HG02798 (cell line): ENCODE data around the gene MAPKAPK2.
A peak's percentile ranks its signal among the peaks of the same experiment; 100 is the strongest.
"Not testable (repeated sequence)": the region's sequence is repeated elsewhere in the genome, so short reads cannot be mapped to it uniquely, and the experiment has no call there.

Experiments
- ATAC-seq: cut with Tn5 transposase; IDR thresholded peaks from one replicate; pipeline ENCODE4 v1.9.1; 2021; ENCODE audit warnings: mild to moderate bottlenecking; ENCODE audit not compliant: unreplicated experiment, poor library complexity

The MAPKAPK2 gene

DNA sequence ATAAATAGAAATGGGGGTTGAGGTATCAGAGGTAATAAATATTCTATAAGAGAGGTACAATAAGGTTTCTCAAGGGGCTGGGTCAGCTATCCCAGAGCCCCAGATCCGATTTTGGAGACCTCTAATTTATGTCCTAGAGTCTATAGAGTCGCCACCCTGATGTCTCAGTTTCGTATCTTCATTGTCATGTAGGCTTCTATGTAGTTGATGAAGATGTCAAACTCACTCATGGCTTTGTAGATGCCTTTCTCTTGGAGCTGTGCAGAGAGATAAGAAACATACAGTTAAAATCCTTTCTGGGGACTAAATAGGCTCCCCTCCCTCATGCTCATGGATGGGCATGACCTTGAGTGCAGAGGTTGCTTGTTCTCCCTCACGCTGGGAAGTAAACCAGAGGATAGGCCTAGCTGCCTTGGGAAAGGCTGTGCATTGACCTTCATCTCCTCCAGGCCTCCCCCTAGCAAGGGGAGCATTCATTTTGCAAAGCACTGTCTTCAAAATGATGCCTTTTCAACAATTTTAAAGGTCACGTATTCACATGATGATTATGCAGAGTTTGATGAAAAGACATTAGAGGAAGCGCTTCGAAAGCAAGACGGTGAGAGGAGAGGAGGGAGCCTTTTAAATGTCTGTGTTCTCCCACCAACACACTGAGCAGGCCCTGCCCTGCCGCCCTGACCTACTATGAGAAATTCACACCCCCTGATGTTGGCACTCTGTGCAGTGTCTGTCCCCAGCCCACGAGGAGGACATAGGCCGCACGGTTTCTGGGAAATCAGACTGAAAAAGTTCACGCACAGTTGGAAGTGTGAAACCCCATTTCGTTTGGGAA lies 84.0 kb downstream of the MAPKAPK2 start:
- peak; percentile 6 for ATAC-seq

DNA sequence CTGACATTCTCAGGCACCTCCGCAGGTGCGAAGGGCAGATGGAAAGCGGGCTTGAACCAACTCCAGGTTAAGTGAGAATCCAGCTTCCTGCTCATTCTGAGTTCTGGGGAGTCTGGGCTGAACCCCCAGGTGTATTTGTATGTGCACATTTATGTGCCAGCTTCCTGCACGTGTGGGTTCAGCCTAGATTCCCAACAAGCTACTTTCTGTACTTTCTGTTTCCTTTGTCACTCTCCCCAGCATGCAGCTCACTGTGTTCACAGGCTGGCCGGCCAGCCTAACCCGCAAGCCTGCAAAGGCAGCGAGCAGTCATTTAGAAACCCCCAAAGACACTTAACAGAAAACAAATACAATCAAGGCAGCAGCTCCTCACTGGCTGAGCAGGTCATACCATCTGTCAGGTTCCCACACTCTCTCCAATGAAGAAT lies 84.6 kb downstream of the MAPKAPK2 start:
- ATAC-seq, result peak; percentile 78

DNA sequence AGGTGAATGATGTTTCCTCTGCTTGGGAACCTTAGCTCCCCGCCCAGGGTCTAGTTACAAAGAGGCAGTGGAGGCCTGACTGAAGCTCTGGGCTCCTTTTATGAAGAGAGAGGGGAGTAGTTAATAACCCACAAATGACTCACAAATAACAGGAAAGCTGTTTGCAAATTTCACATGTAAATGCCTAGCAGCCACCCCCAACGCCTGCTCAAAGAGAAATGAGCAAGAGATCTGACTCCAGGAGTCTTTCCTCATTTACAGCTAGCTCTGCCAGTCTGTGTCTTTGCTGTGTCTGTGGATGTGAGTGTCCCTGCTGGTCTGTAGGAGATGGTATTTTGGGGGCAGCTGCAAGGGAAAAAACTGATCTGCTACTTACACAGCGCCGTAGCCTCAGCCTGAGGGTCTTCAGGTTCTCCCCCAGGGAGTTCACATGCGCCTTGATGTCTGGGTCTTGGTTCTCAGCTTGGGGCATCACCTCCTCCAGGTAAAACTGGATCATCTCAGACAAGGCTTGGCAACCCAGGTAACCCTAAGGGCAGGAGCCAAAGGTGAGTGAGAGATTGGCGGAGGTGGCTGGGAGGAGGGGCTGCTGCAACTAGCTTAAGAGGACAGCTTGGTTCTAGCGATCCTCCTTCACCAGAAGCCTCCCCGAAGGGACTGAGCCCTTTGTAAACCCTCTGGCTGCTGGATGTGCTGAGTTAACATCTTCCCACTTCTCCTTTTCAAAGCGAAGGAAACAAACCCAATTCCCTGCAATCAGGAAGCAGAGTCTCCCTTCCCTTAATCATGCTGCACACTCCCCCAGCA lies 86.0 kb downstream of the MAPKAPK2 start, which contains the start of gene IL19:
Gene IL19, plus strand, starts transcription at position 243 of the 807 bp plus-strand sequence. CDS start 65,890 bp downstream, outside the sequence.
- no peak for ATAC-seq

DNA sequence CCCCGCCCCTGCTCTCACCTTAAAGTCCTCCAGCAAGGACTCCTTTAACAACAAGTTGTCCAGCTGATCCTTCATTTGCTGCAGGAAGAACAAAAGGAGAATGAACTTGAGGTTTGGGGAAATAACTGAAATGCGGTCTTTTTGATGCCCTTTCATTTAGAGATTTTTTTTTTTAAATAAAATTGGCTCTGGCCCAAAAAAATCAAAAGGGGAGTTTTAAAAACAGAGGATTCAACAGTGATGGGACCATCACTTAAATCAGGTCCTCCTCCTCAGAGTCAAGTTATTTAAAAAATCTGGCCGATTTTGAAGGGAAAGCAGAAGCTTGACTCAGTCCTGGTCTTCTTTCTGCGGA lies 86.6 kb downstream of the MAPKAPK2 start:
- ATAC-seq, result no peak

DNA sequence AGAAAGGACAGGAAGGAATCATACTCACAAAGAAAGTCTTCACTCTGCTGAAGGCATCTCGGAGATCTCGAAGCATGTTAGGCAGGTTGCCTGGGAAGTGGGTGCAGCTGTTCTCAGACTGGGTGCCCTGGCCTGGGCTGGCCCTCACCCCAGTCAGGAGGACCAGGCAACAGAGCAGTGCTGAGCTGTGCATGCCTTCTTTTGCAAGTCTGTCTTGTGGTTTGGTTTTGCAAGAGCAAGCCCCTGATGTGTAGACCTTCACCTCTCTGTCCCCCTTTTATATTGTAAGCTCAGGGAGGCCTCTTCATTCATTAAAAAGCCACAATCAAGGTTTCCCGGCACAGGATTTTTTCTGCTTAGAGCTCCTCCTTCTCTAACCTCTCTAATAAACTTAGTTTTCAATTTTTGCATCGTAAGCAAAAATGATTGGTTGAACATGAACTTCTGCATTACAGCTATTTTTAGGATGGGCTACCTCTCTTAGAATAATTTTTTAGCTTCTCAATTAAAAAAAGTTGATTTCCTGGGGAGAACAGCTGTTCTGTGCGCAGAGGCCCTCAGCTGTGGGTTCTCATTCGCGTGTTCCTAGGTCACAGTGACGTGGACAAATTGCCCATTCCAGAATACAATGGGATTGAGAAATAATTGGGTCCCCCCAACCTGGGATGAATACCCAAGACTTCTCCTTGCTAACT lies 87.7 kb downstream of the MAPKAPK2 start, which contains the start of gene IL10:
Gene IL10, minus strand, starts transcription at position 252 of the 695 bp plus-strand sequence. Its CDS starts 59 bp downstream, at position 193.
- no peak for ATAC-seq

DNA sequence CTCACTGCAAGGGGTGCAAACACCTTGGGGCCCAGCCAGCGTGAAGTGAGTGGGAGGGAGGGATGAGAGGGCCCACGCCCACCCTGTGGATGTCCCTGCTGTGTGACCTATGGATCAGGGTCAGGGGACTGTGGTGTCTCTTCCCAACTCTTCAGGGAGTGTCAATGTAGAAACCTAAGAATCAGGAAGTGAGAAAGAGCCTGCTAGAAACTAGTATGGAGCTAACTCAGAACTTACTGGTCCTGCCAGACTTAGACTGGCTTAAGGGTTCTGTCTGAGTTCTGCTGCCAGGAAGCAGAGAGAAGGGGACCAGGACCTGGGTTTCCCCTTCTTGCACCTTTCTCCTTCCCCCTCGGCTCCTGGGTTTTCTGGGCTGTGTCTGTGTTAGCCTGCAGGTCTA lies 89.4 kb downstream of the MAPKAPK2 start:
- ATAC-seq, result no peak

DNA sequence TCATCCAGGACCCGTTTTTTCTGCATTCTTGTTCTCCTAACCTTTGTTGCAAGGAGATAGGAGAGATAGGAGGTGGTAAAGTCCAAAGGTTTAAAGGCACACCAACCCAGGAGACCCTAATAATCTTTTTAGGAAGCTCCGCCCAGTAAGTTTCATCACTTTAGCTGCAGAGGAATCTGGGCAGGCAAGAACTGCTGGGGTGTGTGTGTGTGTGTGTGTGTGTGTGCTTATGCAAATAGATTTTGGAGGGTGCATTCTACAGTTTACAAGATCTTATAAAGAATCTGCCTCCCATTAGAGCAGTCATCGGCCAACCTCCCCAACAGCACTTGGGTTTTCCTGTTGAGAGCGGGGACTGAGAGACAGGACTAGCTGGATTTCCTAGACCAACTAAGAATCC lies 91.5 kb downstream of the MAPKAPK2 start:
- no peak for ATAC-seq

DNA sequence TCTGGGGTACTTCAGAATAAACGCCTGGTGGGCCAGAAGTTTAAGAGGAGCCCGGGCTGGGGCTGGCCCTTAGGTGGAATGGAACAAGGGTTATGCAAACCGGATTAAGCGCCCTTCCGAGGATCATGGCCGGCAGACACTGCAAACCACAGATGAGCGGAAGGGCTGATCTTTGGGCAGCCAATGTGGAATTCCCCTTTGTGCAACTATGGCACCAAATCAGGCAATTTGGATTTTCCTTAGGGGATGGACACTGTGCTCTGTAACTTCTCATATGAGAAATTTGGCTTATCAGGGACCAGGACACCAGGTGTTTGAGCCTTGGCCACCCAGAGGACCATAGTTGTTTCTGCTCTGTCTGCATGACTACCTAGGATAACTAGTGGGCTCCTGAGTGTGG lies 93.3 kb downstream of the MAPKAPK2 start:
- ATAC-seq, result no peak

DNA sequence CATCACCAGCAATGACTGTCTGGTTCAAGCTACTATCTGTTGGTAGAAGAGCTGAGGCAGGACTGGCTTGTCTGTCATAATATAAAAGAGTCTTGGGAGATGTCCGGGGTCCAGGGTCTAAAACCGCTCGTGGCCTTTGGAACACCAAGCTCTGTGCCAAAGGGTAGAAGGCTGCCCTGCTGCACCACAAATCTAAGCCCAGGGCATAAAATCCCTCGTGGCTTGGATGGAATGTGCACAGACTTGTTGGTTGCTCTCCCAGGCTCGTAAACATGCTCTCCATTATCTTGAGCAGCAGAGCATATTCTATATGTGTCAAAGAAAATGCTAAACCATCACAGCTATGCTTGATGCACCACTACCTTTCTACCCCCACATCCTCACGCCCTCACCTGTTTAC lies 94.2 kb downstream of the MAPKAPK2 start:
- ATAC-seq, result not testable (repeated sequence)

DNA sequence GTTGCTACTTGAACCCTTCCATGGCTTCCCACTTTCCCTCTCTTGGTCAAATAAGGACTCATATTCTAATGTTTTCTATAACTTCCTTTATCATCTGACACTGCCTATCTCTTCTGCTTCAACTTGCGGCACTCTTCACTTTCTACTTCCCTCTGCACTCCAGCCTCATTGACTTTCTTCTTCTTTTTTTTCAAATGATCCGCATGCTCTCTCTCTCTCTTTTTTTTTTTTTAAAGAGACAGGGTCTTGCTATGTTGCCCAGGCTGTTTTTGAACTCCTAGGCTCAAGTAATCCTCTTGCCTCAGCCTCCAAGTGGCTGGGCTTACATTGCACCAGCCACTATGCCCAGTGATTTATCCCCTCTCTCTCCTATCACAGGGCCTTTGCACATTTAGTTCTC lies 94.9 kb downstream of the MAPKAPK2 start:
- no peak for ATAC-seq

DNA sequence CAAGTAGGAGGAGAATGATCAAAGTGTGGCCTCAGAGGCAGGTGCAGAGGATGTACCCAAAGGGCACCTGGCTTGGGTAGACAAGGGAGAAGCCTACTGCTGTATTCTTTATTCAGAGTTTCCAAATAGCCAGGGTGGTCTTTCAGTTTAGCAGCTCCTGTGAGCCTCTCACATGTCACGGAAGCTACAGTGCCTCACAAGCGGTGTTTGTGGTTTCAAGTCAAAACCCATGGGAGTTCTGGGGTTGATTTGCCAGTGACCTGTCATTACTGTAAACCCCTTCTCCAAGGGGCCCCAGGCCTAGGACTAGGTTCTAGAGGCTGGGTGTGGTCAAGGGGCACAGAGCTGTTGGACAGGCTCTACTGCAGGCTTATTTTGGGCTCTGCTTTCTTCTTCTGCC lies 97.7 kb downstream of the MAPKAPK2 start:
- peak; percentile 69 for ATAC-seq

DNA sequence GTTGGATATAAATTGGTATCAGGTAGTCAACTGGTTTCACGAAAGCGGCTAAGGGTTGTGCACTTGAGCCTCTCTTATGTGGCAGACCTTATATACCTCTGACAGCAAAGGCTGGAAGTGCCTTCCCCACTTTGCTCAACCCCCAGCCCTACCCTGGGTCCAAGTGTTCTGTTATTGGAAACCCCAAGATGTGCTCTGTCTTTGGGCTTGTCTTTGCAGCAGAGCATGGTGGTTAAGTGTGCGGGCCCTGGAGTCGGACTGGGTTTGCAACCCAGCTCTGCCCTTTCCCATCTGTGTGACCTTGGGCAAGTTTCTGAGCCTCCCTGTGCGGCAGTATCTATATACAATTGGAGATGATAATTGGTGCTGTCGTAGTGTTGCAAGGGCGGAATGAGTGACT lies 98.8 kb downstream of the MAPKAPK2 start:
- ATAC-seq, result no peak
